Activated naive CD8-positive, alpha-beta T cell (primary cell): ENCODE results near the gene CDK5RAP3.
"Not testable (repeated sequence)": the region's sequence is repeated elsewhere in the genome, so short reads cannot be mapped to it uniquely, and the experiment has no call there.

Experiments
- H3K27ac Mint-ChIP-seq: one replicate; pipeline ENCODE4 v1.8.0; 2021; ENCODE audit warnings: mixed read lengths
- H3K27me3 Mint-ChIP-seq: one replicate; pipeline ENCODE4 v1.8.0; 2021; ENCODE audit warnings: mixed read lengths
- H3K36me3 Mint-ChIP-seq: one replicate; pipeline ENCODE4 v1.8.0; 2021; ENCODE audit warnings: mixed read lengths
- H3K4me1 Mint-ChIP-seq: one replicate; pipeline ENCODE4 v1.8.0; 2021; ENCODE audit warnings: low read depth, mixed read lengths
- H3K4me3 Mint-ChIP-seq: one replicate; pipeline ENCODE4 v1.8.0; 2021; ENCODE audit warnings: mild to moderate bottlenecking, mixed read lengths
- H3K9me3 Mint-ChIP-seq: one replicate; pipeline ENCODE4 v1.8.0; 2021; ENCODE audit warnings: low read depth, mixed read lengths

CDK5RAP3 gene

GRCh38 chr17:47995241-47995935, 24.5 kb downstream of the CDK5RAP3 start:
- H3K36me3 Mint-ChIP-seq = no peaks in the 10 kb centered on the region
- no peaks in the 10 kb centered on the region for H3K9me3 Mint-ChIP-seq
- no peaks in the 10 kb centered on the region for H3K27me3 Mint-ChIP-seq
- no peak overlapping the region for H3K27ac Mint-ChIP-seq
- no peak overlapping the region for H3K4me3 Mint-ChIP-seq
- H3K4me1 Mint-ChIP-seq = no peaks in the 10 kb centered on the region

- H3K27ac Mint-ChIP-seq = no peak overlapping the region
- no peaks in the 10 kb centered on the region for H3K9me3 Mint-ChIP-seq
- H3K36me3 Mint-ChIP-seq = no peaks in the 10 kb centered on the region
- H3K4me3 Mint-ChIP-seq = no peak overlapping the region
- no peaks in the 10 kb centered on the region for H3K4me1 Mint-ChIP-seq
- no peaks in the 10 kb centered on the region for H3K27me3 Mint-ChIP-seq
These were observed 25.3 kb downstream of the CDK5RAP3 start for GRCh38 chr17:47996201-47996600.

- no peak overlapping the region for H3K27ac Mint-ChIP-seq
- H3K9me3 Mint-ChIP-seq = no peaks in the 10 kb centered on the region
- no peaks in the 10 kb centered on the region for H3K4me1 Mint-ChIP-seq
- no peaks in the 10 kb centered on the region for H3K27me3 Mint-ChIP-seq
- no peak overlapping the region for H3K4me3 Mint-ChIP-seq
- H3K36me3 Mint-ChIP-seq = no peaks in the 10 kb centered on the region
These were observed 26.7 kb downstream of the CDK5RAP3 start for GRCh38 chr17:47997586-47997985.

- H3K27me3 Mint-ChIP-seq = no peaks in the 10 kb centered on the region
- H3K36me3 Mint-ChIP-seq = no peaks in the 10 kb centered on the region
- H3K9me3 Mint-ChIP-seq = no peaks in the 10 kb centered on the region
- H3K27ac Mint-ChIP-seq = no peak overlapping the region
- H3K4me3 Mint-ChIP-seq = no peak overlapping the region
- H3K4me1 Mint-ChIP-seq = no peaks in the 10 kb centered on the region
These were observed 27.1 kb downstream of the CDK5RAP3 start for GRCh38 chr17:47998044-47998443.

GRCh38 chr17:47999582-47999981, 28.7 kb downstream of the CDK5RAP3 start:
- no peaks in the 10 kb centered on the region for H3K9me3 Mint-ChIP-seq
- peak overlapping the region; percentile 46 for H3K27ac Mint-ChIP-seq
- H3K4me1 Mint-ChIP-seq = no peaks in the 10 kb centered on the region
- no peaks in the 10 kb centered on the region for H3K36me3 Mint-ChIP-seq
- H3K4me3 Mint-ChIP-seq = no peak overlapping the region
- peaks cover 2% of the 10 kb centered on the region for H3K27me3 Mint-ChIP-seq

GRCh38 chr17:48001197-48001596, 30.3 kb downstream of the CDK5RAP3 start:
- Mint-ChIP-seq H3K27ac (no peak overlapping the region), H3K4me3 (no peak overlapping the region), H3K36me3 (no peaks in the 10 kb centered on the region), H3K4me1 (no peaks in the 10 kb centered on the region), H3K9me3 (no peaks in the 10 kb centered on the region), H3K27me3 (peaks cover 2% of the 10 kb centered on the region)

- H3K4me3 Mint-ChIP-seq, H3K9me3 Mint-ChIP-seq, H3K27ac Mint-ChIP-seq, H3K27me3 Mint-ChIP-seq, H3K4me1 Mint-ChIP-seq, H3K36me3 Mint-ChIP-seq: not testable (repeated sequence)
These were observed 30.7 kb downstream of the CDK5RAP3 start for GRCh38 chr17:48001657-48002056.

GRCh38 chr17:48002266-48002915, 31.5 kb downstream of the CDK5RAP3 start:
- H3K4me3 Mint-ChIP-seq = no peak overlapping the region

GRCh38 chr17:48002916-48003416, 32.1 kb downstream of the CDK5RAP3 start:
- Mint-ChIP-seq H3K4me1 (no peaks in the 10 kb centered on the region), H3K27ac (peak overlapping the region; percentile 1), H3K4me3 (no peak overlapping the region), H3K36me3 (no peaks in the 10 kb centered on the region), H3K27me3 (peaks cover 7% of the 10 kb centered on the region), H3K9me3 (no peaks in the 10 kb centered on the region)

More at GRCh38 chr17:48002266-48002915, 31.5 kb downstream of the CDK5RAP3 start:
- Mint-ChIP-seq H3K27ac (no peak overlapping the region), H3K27me3 (peaks cover 7% of the 10 kb centered on the region), H3K9me3 (no peaks in the 10 kb centered on the region), H3K4me1 (no peaks in the 10 kb centered on the region), H3K36me3 (no peaks in the 10 kb centered on the region)

- H3K4me3 Mint-ChIP-seq = no peak overlapping the region
- H3K4me1 Mint-ChIP-seq = no peaks in the 10 kb centered on the region
- no peaks in the 10 kb centered on the region for H3K36me3 Mint-ChIP-seq
- H3K27me3 Mint-ChIP-seq = peaks cover 7% of the 10 kb centered on the region
- H3K9me3 Mint-ChIP-seq = no peaks in the 10 kb centered on the region
- no peak overlapping the region for H3K27ac Mint-ChIP-seq
These were observed 32.7 kb downstream of the CDK5RAP3 start for GRCh38 chr17:48003417-48004151.

- Mint-ChIP-seq H3K4me3 (no peak overlapping the region), H3K9me3 (no peaks in the 10 kb centered on the region), H3K36me3 (no peaks in the 10 kb centered on the region), H3K4me1 (no peaks in the 10 kb centered on the region), H3K27me3 (peaks cover 7% of the 10 kb centered on the region), H3K27ac (no peak overlapping the region)
These were observed 34.1 kb downstream of the CDK5RAP3 start for GRCh38 chr17:48004983-48005382.

GRCh38 chr17:48006936-48007709, 36.2 kb downstream of the CDK5RAP3 start:
- H3K27ac Mint-ChIP-seq = no peak overlapping the region
- H3K36me3 Mint-ChIP-seq = no peaks in the 10 kb centered on the region
- no peak overlapping the region for H3K4me3 Mint-ChIP-seq
- peaks cover 18% of the 10 kb centered on the region for H3K27me3 Mint-ChIP-seq
- no peaks in the 10 kb centered on the region for H3K9me3 Mint-ChIP-seq
- H3K4me1 Mint-ChIP-seq = peaks cover 8% of the 10 kb centered on the region

- H3K4me3 Mint-ChIP-seq = no peak overlapping the region
- H3K4me1 Mint-ChIP-seq = peaks cover 10% of the 10 kb centered on the region
- H3K27me3 Mint-ChIP-seq = peaks cover 32% of the 10 kb centered on the region
- no peaks in the 10 kb centered on the region for H3K36me3 Mint-ChIP-seq
- H3K9me3 Mint-ChIP-seq = no peaks in the 10 kb centered on the region
- H3K27ac Mint-ChIP-seq = no peak overlapping the region
These were observed 39.3 kb downstream of the CDK5RAP3 start for GRCh38 chr17:48010193-48010592.

GRCh38 chr17:48011405-48012150, 40.7 kb downstream of the CDK5RAP3 start:
- H3K4me3 Mint-ChIP-seq = peak overlapping the region; percentile 87
- no peaks in the 10 kb centered on the region for H3K9me3 Mint-ChIP-seq
- peaks cover 10% of the 10 kb centered on the region for H3K4me1 Mint-ChIP-seq
- peaks cover 31% of the 10 kb centered on the region for H3K27me3 Mint-ChIP-seq
- no peaks in the 10 kb centered on the region for H3K36me3 Mint-ChIP-seq
- no peak overlapping the region for H3K27ac Mint-ChIP-seq
